GM18861 (cell line): ENCODE measurements around the gene SIRT2.

Experiments used
- ATAC-seq: cut with Tn5 transposase; IDR thresholded peaks from one replicate; pipeline ENCODE4 v1.9.1; 2021; ENCODE audit not compliant: unreplicated experiment

Gene SIRT2

DNA sequence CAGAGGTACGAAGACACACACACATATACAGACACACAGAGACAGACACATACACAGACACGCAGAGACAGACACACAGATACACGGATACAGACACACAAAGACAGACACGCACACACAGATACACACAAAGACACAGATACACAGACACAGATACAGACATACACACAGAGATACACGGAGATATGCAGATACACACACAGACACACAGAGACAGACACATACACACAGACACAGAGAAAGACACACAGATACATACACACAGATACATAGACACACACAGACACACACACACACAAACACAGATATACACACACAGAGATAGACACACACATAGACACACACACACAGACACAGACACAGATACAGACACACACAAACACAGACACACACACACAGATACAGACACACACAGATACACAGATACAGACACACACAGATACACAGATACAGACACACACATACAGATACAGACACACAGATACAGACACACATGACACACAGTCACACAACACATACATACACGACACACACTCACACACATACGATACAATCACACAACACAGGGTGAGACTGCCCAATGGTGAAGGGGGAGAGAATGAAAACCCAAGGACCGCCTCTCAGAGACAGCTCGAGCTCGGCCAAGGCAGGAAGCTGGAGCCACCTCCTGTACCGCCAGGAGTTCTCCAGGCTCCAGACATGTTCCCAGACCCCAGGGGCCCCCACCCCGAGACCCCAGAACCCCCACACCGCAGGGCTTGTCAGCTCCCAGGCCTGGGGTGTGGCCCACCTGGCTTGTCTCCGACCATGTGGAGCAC is 21.4 kb upstream of the SIRT2 start:
- ATAC-seq: no peak

DNA sequence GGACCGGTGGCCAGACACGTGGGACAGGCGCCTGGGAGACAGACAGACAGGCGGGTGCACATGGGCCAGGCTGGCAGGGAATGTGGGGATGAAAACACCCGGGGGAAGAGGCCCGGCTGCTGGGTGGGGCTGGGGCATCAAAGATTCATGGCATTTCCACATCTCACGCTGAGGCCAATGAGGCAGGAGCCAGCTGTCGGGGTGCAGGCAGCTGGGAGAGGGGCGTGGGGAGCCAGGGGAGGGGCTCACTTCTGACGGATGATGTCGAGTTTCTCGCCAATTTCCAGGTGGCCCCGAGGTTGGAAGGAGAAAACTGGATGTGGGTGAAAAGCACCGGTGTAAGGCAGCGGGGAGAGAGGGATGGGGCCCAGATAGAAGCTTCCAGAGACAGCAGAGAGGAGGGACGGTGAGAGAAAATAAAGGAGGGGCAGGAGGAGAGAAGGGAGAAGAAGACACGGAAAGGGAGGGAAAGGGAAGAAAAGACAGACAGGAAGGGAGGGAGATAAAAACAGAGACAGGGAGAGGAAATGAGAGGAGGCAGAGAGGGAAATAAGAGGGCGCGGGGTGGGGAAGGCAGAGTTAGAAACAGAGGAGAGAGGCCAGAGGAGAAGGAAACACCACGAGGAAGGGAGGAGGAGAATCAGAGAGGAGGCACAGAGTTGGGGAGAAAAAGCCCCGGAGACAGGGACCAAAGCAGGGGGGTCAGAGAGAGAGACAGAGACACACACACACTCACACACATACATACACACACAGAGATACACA is 20.6 kb upstream of the SIRT2 start:
- ATAC-seq: no peak

DNA sequence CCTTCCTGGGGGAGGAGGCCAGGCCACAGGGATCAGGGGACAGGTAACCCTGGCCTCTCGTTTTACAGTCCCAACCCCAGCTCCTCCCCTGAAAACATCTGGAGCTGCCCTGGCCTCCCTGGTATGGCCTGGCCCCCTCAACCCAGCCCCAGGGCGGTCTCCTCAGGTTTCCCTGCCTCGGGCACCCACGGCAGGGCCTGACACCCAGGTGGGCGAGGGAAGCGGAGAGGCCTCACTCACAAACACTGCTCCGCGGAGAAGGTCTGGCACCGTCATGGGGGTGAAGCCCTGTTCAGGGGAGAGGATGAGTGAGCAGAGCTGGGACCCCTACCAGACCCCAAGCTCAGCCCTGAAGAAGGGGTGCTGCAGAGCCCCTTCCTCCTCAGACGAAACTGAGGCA is 19.1 kb upstream of the SIRT2 start:
- no peak for ATAC-seq

DNA sequence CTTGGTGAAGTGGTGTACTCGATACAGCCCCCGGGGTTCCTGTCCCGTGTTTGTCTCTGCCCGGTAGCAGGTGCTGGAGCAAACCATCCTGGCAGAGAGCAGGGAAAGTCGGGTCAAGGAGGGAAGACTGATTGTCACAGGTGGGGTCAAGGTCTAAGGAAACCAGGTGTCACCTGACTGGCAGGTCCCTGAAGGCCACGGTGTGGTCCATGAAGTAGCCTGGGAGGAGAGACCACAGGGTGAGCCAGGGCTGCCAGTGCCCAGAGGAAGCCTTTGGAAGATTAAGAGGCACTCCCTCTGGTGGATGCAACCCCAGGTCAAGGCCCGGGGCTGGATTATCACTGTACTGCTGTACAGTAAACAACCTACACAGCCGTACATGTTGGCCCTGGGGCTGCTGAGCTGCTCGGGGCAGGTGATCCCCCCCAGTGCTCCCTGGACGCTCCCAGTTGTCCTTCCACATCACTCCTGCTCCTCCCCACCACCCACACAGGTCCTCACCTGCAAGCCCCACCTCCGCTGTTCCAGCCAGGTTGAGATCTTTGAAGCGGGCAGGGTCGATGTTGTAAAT is 18.6 kb upstream of the SIRT2 start:
- no peak for ATAC-seq

GRCh38 chr19:38917516-38917915 is 18.1 kb upstream of the SIRT2 start:
- ATAC-seq: no peak

- no peak for ATAC-seq
Measured at GRCh38 chr19:38915329-38916321, 16.2 kb upstream of the SIRT2 start.

DNA sequence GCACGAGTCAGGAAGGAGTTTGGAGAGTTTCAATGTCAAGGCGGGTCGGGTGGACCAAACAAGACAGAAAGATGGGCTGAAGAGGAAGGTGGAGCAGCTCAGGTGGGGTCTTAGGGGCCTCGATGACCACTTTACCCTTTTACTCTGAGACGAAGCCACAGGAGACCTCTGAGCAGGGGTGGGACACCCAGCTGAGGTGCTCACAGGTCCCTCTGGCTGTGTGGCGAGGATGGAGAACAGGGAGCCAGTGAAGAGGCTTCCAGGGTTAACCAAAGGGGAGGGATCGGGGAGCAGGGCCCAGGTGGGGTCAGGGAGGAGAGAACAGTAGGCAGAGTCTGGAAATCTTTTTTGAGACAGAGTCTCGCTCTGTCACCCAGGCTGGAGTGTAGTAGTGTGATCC is 14.5 kb upstream of the SIRT2 start:
- no peak for ATAC-seq

DNA sequence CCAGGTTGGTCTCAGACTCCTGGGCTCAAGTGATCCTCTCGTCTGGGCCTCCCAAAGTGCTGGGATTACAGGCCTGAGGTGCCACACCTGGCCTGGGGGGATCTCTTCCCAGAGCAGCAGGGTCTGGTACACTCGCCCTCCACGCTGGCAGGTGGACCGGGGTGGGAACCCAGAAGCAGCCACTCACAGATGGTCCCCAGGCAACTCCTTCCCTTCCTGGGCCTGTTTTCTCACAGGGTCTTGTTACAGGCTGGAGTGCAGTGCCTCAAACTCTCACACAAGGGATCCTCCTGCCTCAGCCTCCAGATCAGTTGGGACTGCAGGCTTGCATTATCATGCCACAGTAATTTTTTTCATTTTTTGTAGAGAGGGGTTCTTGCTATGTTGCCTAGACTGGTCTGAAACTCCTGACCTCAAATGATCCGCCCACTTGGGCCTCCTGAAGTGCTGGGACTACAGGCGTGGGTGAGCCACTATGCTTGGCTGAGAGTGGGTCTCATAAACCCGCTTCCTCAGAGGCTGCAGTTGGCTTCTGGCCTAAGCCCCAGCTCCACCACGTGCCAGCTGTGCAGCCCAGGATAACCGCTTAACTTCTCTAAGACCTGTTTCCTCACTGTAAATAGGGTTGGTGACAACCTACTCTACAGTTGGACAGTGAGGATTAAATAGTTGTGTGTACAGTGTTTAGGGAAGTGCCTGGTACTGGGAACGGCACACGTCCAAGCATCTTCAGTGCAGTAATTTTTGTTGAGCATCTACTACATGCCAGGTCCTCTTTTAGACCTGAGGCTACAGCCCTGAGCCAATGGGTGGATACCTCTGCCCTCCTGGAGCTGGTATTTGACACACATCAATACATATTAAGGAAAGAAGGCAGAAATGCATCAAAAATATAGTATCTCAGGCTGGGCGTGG is 13.4 kb upstream of the SIRT2 start:
- ATAC-seq: no peak

DNA sequence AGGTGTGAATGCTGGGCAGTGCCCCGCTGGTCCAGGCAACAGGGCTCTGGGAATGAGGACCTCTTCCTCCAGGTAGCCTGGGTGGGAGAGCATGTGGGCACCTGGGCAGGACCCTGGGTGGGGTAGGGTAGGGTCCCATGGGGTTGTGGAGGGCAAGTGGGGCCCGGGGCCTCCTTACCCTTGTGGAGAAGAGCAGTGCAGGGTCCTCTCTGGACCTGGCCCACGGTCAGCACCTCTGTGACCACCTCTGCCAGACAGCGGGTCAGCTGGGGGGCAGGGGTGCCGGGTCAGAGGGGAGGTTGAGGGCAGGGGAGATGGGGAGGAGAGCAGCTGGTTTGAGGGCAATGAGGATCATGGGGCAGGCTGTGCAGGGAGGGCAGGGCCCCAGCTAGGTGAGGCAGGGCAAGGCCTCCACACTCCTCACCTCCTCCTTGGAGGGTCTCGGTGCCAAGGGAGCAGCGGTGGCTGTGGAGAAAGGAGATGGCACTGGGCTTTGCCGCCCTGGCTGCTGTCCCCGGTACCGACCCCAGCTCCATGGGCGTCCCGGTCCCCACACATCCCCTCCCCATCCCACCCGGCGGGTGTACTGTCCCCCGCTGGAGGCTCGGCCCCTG is 12.1 kb upstream of the SIRT2 start:
- no peak for ATAC-seq

GRCh38 chr19:38910488-38910887 is 11.1 kb upstream of the SIRT2 start:
- ATAC-seq: no peak

DNA sequence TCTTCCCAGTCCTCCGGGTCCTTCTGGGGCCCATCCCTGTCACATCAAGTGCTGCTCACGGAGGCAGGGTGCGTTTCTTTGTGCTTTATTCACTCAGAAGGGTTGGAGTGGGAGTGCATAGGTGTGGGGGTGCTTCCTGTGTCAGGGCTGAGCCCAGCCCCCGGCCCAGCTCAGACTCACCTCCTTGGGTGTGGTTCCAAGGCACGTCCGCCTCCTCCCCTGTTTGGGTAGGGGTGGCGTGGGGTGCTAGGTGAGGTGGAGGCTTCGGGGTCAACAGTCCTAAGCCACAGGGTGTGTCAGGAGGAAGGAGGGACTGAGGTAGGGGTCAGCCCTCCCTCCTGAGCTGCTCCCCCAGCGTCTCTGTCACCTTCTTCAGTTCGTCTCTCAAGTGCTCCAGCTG is 9.5 kb upstream of the SIRT2 start:
- ATAC-seq: no peak

GRCh38 chr19:38907670-38908069 is 8.3 kb upstream of the SIRT2 start:
- no peak for ATAC-seq

DNA sequence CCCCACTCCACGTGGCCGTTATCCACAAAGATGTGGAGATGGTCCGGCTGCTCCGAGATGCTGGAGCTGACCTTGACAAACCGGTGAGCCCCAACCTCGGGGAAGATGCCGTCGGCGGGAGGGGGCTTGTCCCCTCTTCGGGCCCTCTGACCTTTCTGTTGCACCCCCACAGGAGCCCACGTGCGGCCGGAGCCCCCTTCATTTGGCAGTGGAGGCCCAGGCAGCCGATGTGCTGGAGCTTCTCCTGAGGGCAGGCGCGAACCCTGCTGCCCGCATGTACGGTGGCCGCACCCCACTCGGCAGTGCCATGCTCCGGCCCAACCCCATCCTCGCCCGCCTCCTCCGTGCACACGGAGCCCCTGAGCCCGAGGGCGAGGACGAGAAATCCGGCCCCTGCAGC is 7.8 kb upstream of the SIRT2 start:
- ATAC-seq: no peak

DNA sequence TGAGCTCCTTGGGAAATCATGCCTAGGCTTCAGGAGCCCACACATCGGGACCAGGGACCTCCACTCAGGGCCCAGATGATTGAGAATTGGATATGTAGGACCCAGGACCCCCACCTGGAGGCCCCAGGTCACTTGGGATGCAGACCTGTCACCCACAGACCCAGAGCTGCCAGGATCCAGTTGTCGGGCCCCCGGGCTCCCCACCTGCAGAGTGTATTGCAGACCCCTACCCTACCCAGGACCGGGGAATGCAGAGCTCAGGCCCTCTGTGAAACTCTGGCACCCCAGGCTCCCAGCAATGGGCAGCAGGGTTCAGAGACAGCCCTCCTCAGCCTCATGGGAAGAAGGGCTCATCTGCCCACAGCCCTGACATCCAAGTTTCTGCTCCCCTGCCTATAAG is 6.2 kb upstream of the SIRT2 start:
- ATAC-seq: no peak

DNA sequence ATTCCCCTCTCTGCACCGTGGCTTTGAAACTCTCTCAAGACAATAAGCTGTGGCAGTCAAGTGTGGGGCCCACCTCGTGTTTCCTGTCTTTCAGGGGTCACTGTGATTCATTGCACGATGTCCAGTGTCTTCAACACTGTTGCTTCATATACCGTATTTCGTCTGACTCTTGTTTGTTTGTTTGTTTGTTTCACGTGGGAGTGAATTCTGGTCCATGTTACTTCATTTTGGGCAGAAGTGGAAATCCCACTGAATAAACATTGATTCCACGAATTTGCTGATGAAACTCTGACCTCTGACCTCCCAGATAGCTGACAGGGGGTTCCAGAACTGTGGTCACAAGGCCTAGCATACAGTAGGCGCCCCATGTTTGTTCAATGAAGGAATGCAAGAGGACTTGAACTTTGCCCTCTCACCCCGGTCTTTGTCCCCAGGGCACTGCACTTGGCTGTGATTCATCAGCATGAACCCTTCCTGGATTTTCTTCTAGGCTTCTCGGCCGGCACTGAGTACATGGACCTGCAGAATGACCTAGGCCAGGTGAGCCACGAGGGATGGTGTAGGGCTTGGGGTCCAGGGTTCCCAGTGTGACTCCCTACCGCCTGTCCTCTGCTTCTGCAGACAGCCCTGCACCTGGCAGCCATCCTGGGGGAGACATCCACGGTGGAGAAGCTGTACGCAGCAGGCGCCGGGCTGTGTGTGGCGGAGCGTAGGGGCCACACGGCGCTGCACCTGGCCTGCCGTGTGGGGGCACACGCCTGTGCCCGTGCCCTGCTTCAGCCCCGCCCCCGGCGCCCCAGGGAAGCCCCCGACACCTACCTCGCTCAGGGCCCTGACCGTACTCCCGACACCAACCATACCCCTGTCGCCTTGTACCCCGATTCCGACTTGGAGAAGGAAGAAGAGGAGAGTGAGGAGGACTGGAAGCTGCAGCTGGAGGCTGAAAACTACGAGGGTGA is 5.4 kb upstream of the SIRT2 start:
- ATAC-seq: no peak

- no peak for ATAC-seq
Measured at GRCh38 chr19:38901683-38902082, 2.3 kb upstream of the SIRT2 start.

DNA sequence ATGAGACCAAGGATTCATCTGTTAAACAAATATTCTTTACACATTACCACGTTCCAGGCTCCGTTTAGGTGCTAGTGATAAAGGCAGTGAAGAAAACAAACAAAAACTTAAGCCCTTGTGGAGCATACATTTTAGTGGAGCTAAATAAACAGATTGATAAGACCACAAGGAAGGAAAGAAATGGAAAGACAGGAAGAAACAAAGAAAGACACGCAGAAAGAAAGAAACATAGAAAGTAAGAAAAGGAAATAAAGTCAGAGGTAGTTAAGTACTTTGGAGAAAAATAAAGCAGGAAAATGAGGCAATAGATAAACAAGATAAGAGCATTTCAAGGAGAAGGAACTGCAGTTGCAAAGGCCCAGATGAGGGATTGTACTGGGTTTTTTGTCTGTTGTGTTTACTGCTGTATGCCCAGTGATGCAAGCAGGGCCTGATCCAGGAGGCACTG is 1.3 kb upstream of the SIRT2 start:
- no peak for ATAC-seq

DNA sequence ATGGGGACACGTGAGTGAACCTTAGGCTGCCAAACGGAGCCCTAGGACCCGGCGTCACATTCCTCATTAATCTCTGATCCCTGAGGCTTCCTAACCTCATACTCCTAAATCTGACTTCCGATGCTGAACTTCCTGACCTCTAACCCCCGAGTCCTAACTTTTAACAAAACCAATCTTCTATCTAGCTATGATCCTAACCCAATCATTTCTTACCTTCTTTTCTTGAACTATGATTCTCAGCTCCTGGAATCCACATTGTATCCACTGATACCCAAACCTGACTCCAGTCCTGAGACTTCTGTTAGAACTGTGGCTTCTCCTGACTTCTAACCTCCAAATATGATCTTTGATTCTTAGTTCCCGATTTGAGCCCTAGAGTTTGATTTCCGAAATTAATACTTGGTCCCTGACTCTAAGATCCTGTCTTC is 798 bp upstream of the SIRT2 start:
- ATAC-seq: no peak
